Activated CD8-positive, alpha-beta memory T cell treated with anti-CD3 and anti-CD28 coated beads for 1 hour (primary cell): ENCODE data around the gene MEIS1.
"Not testable (repeated sequence)": the region's sequence is repeated elsewhere in the genome, so short reads cannot be mapped to it uniquely, and the experiment has no call there.

Experiments used
- DNase-seq, 2 donors: peaks; one replicate each; pipeline ENCODE4 v3.0.0-alpha.2; 2020; ENCODE audit warnings: low read depth in 1 of 2; ENCODE audit errors: extremely low read depth in 1 of 2

MEIS1 gene

DNA sequence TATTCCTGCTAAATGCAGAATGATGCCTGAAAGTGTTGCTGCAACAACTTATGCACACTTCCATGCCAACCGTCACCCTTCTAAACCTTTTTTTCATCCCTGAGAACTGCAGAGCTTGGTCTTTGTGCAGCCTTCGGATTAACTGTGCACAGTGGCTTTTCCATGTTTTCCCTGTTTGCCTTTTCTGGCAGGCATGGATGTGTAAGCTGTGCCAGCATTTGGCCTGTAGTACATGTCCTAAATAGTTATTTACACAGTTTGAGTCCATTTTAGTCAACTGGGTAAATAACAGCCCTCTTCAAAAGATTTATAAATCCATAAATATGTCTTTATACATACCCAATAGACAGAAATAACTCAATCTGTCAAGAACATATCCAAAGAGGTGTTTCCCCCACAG is 31.5 kb downstream of the MEIS1 start:
- no peak for DNase-seq

DNA sequence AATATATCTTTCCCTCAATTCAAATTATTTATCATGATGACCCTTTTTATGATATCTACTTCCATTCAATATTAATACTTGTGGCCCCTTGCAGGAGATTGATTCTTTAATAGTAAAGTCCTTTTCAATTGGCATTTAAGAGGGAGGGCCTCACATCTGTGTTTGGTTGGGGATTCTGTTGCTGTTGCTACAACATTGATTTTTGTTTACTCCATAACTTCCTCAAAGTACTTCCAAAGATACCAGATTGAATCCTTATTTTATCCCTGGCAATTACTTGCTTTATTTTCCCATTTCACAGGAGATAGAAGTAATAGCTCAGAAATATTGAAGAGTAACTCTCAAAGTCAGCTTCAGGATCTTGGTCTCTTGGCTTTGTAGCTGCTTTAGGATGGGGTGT is 32.8 kb downstream of the MEIS1 start:
- DNase-seq: no peak

- DNase-seq: no peak
Measured at GRCh38 chr2:66469214-66469902, 34.4 kb downstream of the MEIS1 start.

- DNase-seq: no peak
Measured at GRCh38 chr2:66470199-66470598, 35.3 kb downstream of the MEIS1 start.

DNA sequence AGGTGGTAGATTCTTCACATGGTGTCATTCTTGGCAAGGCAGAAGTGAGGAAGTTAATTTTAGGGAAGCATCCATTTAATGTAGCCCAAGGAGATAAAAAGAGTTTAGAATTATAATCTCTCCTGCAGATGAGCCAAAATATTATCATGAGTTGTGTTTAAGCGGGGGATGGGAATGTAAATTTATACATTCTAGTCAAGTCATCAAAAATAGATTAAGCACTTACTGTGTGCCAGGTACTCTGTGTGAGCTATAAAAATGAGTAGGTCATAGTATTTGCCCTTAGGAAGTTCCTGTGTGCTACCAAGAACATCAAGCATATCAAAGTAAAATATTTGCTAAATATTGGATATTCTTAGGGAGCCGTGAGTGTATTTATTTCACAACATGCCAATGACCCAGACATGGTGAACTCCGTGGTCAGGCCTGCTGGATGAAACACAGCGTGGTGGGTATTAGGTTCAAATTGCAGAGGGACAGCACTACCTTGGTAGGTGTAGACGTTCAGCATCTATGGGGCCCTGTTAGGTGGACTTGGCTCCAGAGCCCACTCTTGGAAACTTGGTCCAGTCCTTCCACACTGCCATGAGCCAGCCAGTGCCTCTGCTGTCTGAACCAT is 37.4 kb downstream of the MEIS1 start:
- no peak for DNase-seq

DNA sequence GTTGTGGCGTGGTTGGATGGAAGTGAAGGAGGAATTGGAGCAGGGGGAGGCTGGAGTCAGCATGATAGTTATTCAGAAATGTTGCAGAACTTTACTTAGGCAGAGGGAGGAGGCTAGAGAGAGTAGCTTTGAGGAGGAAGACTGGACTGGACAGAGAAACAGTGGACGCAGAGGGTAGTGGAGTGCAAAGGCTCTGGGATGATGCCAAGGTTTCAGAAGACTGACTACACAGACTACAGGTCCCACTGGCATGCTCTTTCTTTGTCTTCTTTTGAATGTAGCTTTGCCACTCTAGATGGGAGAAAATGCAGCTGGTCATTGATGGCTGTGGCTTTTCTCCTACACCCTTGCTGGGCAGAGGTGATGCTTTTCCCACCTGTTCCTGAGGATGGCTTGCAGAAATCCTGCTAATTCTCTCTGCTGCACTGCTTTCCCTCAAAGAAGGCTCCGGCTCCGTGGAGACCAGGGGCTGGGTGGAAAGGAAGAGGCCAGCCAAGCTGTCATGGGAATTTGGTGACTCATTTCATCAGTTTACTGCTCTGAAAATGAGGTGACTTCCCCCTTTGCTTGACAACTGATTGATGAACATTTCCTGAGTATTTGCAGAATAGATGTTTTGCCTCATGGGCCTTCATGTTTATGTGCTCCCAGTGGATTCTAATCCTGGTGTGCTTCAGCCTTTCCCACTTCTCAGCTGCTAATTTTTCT is 42.4 kb downstream of the MEIS1 start:
- DNase-seq: no peak

DNA sequence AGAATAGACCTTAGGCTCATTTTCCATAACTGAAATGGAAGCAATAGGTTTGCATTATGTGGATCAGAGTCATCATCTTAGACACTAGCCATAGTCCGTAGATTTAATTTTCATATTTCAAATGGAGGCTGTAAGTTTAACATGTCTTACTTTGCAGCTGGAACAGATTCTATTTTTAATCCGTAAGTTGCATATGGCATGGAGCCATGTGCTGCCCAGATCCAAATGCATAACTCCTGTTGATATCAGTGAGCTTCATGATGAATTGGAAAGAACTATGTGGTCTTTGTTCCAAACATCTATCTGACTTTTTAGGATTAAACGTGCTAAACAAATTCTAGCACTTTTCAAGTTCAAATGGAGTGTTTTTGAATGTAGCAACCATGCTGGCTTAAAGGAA is 43.4 kb downstream of the MEIS1 start:
- no peak for DNase-seq

- no peak for DNase-seq
Measured at GRCh38 chr2:66478731-66479316, 43.9 kb downstream of the MEIS1 start.

DNA sequence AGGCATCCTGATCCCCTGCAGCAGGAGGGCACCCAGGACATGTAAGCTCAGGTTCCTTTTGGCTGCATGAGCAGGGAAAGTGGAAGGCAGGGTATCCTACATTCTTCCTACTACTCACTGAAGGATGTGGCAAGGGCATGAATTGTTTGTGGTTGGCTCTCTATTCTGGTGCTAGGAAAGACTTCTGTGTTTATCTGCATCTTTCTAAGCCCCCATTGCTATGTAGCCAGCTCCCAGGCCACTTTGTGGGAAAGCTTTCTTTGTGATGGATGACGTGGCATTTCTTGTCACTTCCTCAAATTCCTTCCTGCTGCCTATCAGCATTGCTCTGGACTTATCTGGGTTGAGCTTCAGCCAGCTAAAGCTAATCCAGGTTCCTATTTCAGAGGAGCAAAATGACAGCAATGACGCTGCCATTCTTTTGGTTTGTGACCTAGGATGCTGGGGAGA is 46.2 kb downstream of the MEIS1 start:
- no peak for DNase-seq

DNA sequence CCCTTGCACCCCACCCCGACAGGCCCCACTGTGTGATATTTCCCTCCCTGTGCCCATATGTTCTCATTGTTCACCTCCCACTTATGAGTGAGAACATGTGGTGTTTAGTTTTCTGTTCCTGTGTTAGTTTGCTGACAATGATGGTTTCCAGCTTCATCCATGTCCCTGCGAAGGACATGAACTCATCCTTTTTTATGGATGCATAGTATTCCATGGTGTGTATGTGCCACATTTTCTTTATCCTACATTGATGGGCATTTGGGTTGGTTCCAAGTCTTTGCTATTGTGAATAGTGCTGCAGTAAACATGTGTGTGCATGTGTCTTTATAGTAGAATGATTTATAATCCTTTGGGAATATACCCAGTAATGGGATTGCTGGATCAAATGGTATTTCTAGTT is 50.3 kb downstream of the MEIS1 start:
- DNase-seq: not testable (repeated sequence)

GRCh38 chr2:66488946-66489345 is 54.0 kb downstream of the MEIS1 start:
- DNase-seq: no peak

GRCh38 chr2:66489436-66489835 is 54.5 kb downstream of the MEIS1 start:
- no peak for DNase-seq

- no peak for DNase-seq
Measured at GRCh38 chr2:66490588-66491001, 55.7 kb downstream of the MEIS1 start.

- no peak for DNase-seq
Measured at GRCh38 chr2:66494708-66495107, 59.8 kb downstream of the MEIS1 start.

- DNase-seq: no peak
Measured at GRCh38 chr2:66495788-66496640, 61.1 kb downstream of the MEIS1 start.

DNA sequence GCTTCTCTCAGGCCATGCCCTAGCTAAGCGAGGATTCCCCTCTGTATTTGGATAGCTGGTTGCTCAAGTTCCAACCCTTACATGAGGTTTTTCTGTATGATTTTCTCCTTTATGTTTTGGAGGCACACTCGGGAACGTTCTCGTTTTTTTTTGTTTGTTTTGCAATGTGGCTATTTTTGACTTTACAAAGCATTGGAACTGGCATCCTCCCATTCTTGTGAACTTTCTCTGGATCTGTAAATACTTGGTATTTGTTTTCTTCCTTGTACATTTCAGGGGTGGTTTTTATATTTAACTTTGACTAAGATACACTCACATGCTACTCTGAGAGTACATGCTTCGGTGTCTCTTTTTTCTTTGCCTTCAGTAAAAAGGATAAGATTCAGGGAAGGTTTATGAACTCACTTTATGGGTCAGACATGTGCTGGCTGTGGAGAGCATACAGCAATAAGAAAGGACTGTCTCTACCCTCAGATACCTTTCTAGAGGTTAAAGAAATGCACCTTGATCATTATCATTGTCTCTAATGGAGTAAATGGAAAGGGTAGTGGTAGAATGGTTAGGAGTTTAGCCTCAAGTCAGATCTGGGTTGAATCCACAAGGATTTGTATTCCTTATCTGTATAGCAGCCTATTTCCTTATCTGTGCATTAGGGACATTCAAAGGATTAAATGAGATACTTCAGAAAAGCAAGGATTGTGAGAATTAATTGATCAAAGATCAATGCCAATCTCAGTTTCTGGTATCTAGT is 61.9 kb downstream of the MEIS1 start:
- no peak for DNase-seq

GRCh38 chr2:66497431-66498288 is 62.7 kb downstream of the MEIS1 start:
- no peak for DNase-seq

GRCh38 chr2:66498289-66498975 is 63.5 kb downstream of the MEIS1 start:
- DNase-seq: no peak

GRCh38 chr2:66501267-66501666 is 66.3 kb downstream of the MEIS1 start:
- DNase-seq: no peak
